PC-3 (cell line): ENCODE measurements around the gene MGAT4B.

Experiments
- CTCF ChIP-seq: fragments of 300-600 bp; sonication (generic); conservative IDR thresholded peaks from 2 replicates; pipeline ENCODE4 v1.5.1; 2017; ENCODE audit warnings: antibody characterized with exemption, low read depth, mild to moderate bottlenecking, low read length
- EZH2 ChIP-seq: fragments of 300-600 bp; sonication (generic); IDR thresholded peaks from one replicate; pipeline ENCODE4 v1.6.1; 2017; ENCODE audit warnings: antibody characterized with exemption, mild to moderate bottlenecking, low read length; ENCODE audit not compliant: unreplicated experiment

DNA sequence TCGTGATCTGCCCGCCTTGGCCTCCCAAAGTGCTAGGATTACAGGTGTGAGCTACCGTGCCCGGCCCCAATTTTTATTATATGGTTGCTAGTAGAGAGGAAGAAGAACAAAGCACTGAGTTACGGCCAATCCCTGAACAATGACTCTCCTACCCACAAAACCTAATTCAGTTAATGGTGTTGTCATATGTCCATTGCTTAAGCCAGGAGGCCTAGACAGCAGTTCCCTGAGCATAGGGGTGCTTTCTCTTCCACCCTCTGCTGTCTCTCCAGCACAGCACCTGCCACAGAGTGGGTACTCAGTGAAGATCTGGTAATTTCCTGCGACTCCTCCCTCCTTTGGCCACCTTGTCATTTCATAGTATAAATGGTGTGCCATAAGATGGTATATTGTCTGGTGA, 34.3 kb downstream of the MGAT4B start:
- no peak for TF ChIP-seq EZH2
- TF ChIP-seq CTCF, result no peak
